GM12873 (cell line): ENCODE results near the gene FAM151A.

Experiments used
- TF ChIP-seq, protein P1 (sequence below): IDR thresholded peaks from 2 replicates; pipeline ENCODE4 v1.5.1; 2012; ENCODE audit warnings: low read depth, mild to moderate bottlenecking, moderate library complexity, low read length, control low read depth; ENCODE audit not compliant: insufficient read depth; ENCODE audit errors: missing control alignments

FAM151A gene

DNA sequence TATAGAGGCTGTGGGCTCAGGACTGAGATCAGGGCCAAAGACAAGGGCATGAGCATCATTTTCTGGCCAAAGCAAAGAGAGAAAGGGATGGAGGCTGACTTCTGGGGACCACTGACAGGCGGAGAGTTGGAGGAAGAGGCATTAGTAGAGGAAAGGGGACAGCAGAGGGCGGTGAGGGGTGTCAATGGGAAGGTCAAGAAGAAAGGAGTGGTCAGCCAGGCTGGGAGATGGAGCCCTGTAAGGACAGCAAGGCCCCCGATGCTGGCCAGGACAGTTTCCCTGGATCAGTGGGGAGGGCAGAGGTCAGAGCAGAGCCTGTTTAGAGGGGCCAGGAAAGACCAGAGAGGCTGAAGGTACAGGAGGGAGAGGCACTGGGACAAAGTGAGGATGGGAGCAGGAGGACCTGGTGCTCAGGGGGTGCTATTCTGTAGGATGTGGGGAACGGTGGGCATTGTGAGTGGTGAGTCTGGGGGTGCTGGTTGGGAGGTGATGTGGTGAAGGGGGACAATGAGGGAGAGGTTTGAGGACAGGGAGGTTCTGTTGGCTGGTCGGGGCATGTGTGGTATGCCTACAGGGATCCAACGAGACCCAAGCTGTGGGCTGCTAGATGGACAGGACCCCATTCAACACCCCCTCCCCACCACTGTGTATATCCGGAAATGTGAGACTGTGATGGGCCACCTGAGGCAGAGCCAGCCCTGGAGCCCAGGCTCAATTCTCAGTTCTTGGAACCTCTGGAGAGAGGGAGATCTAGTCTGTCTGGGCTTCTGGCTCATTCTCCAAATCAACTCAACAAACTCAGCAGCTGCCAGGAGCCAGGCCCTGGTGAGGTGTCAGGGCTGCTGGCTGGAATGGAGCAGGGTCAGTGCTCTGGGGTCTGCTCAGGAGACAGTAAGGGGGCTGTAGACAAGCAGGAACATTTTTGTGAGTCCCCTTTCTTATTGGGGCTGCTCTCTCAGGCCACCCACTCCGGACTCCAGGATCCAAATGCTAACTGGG, 1.4 kb upstream of the FAM151A start:
- TF ChIP-seq, protein P1, sequence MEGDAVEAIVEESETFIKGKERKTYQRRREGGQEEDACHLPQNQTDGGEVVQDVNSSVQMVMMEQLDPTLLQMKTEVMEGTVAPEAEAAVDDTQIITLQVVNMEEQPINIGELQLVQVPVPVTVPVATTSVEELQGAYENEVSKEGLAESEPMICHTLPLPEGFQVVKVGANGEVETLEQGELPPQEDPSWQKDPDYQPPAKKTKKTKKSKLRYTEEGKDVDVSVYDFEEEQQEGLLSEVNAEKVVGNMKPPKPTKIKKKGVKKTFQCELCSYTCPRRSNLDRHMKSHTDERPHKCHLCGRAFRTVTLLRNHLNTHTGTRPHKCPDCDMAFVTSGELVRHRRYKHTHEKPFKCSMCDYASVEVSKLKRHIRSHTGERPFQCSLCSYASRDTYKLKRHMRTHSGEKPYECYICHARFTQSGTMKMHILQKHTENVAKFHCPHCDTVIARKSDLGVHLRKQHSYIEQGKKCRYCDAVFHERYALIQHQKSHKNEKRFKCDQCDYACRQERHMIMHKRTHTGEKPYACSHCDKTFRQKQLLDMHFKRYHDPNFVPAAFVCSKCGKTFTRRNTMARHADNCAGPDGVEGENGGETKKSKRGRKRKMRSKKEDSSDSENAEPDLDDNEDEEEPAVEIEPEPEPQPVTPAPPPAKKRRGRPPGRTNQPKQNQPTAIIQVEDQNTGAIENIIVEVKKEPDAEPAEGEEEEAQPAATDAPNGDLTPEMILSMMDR, result no peak

DNA sequence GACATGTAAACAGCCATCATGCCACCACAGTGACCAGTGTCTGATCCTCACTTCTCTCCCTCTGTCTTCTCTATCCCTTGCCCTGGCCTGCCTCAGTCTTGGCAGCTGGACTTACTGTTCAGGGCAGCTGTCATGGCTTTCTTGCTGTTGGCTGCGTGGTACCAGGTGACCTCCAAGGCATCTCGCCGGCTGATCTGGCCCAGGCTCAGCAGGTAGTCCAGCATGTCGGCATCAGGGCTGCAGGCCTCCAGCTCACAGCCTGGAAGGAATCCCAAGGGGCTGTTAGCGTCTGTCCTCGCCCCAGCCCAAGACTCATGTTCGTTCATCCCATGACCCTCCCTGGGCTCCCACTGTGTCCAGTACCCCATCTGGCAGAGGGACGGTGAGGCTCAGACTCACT, 3.6 kb downstream of the FAM151A start:
- TF ChIP-seq, protein P1, result no peak

DNA sequence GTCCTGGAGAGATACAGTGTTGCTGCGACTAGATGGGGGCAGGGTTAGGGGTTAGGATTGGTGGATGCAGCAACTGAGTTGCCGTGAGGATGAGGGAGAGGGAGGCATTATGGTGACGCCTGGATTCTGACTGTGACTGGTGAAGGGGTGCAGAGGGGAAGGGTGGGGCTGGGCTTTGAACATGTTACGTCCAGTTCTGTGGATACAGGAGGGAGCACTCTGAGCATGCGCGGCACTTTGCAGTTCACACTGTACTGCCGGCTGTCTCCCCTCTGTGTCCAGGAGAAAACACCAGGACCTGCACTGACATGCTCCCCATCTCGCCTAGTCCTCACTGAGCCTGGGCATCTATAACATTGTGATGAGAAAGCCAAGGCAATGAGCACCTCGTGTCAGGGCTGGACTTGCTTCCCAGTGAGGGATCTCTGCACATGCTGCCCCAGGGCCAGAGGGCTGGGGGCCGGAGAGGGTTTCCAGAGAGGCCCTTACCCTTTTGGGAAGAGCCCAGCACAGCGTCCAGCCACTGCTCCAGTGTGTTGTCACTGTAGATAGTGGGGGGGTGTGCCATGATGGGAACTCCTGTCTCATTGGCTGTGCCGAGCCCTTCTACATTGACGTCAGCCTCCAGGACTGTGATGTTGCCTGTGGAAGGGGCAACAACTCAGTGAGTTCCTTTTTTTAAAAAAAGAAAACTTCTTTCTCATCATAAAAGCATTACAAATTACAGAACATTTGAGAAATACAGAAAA, 7.6 kb downstream of the FAM151A start:
- TF ChIP-seq, protein P1, result no peak

DNA sequence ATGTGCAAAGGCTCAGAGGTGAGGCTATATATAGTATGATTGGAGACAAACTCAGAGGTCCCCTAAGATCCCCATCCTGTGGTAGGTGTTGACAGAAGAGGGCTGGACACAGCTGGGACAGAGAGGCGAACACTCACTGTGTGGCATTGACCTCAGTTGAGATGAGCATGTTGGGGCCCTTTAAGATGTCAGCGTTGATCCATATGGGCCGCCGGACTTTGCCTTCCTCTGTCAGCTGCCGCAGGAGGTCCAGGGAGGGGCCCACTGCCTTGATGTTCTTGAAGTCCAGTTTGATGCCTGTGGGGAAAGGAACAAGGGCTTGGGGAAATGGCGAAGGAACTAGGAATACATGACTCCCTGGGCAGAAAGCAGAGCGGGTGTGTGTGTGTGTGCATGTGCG, 8.8 kb downstream of the FAM151A start:
- TF ChIP-seq, protein P1, result no peak

DNA sequence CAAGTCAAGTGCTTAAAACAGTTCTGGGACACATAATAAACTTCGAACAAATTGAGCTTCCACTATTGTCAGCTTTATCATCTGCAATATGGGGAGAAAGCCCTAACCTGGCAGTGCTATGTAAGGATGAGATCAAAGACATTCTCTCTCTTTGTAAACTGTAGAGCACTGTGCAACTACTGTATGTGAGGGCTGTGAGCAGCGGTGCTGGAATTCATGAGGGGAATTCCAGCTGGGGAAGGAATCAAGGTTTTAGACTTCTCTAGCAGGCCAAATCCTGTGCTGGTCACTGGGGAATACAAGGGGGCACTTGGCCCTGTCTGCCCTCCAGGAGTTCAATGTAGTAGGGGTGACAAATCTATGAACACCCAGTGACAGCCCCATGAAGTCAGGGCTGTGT, 9.3 kb downstream of the FAM151A start:
- TF ChIP-seq, protein P1, result no peak

DNA sequence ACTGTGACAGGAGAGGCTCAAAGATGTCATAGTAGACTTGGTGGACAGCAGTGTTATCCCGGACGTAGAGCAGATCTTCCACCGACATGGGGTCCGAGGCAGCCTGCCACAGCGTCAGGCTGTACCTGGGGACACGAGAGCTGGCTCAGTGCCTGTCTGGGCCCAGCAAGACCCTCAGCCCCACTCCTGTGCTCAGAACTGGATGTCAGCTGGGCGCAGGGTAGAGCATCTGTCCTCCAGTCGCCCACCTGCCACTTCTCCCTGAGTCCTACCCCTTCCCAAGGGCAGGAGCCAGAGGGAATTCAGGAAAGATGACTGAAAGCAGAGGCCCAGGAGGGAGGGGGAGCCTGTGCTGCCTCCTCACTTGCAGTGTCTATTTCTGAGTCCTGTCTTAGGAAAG, 11.7 kb downstream of the FAM151A start:
- TF ChIP-seq, protein P1, result no peak
